GM21576 (cell line): ENCODE data around the gene KRTAP10-12.

Experiments
- ATAC-seq: cut with Tn5 transposase; IDR thresholded peaks from one replicate; pipeline ENCODE4 v1.9.1; 2021; ENCODE audit warnings: mild to moderate bottlenecking, moderate library complexity; ENCODE audit not compliant: unreplicated experiment

KRTAP10-12 gene

DNA sequence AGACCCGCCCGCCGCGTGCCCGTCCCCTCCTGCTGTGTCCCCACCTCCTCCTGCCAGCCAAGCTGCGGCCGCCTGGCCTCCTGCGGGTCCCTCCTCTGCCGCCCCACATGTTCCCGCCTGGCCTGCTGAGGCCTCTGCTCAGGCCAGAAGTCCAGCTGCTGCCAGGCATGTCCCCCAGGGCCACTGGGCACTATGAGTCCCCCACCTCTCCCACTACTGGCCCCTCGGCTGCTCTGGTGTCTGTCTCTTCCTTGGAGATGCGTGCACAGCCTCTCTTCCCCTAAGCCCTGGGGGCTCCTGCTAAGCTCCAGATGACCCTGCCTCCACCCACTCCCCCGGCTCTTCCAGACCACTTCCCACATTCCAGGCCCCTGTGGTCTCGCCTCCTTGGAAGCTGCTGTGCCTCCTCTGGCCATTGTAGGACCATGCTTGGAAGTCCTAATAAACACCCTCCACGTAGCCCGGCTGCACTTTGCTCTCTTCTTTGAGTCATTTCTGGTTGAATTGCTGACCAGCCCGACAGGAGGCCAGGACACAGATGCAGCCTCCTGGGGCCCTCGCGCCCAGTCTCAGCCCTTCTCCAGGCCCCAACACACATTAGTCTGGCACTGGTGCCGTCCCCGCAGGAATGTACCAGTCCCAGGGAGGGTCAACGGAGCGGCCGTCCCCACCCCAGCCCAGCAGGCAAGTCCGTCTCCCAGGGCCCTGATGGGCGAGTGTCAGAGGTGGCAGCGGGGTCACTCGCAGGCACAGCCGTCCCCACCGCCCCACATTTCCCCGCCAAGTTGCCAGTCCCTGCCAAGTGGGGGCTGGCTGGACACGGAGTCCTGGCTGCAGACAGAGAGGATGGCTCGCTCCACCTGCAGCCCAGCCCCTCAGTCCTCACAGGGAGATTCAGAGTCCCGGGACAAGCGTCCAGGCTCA is 1.1 kb downstream of the KRTAP10-12 start:
- no peak for ATAC-seq

DNA sequence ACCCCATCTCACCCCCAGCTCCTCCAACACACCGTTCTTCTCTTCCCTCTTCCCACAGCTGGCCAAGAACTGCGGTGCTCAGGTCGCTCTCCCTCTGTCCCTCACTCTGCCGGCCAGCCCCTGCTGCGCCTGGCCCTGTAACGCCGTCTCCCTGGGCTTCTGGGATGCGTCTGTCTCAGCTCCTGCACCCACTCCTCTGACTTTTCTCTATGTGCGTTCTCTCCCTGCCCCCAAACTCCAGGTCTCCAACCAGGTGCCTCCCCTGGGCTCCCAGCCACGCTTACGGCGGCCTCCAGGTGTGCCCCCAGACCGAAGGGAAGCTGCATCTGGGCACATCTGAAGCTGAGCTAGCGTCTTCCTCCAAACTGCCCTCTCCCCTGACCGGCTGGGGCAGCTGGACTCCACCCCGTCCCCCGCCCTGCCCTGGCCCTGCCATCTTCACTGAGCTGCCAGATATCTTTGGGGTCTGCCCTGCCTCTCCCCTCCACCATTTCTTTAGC is 2.6 kb downstream of the KRTAP10-12 start:
- ATAC-seq = no peak

DNA sequence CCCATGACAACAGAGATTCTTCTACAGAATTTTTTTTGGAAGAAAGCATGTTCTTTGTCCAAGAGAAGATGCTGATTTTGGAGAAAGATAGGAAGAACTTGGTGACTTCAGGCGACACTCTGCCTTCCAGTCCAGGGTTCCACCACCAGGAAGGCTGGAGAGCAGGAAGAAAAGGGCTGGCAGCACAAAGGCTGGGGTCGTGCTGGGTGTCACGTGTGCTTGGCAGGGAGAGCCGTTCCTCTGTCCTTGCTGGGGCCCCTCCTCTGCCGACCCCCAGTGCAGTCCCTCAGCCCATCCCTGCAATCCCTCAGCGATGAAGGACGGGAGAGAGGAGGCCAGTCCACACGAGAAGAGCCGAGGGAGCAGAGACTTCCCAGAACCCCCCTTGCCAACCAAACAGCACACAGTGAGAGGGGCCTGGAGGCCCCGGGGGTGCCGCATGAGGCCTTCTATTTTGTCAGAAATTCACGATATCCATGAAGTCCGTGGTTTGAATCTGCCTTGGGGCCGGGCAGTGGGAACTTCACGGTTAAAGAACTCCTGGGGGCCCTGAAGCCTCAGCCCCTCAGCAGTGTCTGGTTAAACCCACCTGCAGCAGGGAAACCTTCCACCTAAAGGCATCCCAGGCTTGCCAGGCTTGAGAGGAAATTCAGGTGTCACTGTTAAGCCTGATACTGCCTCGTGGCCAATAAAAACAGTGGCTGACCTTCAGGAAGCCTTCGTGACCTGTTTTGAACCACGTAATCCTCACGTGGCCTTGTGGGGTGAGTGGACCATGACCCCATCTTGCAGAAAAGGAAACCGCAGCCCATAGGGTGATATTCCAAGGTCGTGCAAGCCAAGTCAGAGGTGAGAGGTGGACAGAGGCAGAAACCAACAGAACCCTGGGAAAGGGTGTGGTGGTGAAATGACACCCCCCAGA is 3.4 kb downstream of the KRTAP10-12 start:
- ATAC-seq = no peak

DNA sequence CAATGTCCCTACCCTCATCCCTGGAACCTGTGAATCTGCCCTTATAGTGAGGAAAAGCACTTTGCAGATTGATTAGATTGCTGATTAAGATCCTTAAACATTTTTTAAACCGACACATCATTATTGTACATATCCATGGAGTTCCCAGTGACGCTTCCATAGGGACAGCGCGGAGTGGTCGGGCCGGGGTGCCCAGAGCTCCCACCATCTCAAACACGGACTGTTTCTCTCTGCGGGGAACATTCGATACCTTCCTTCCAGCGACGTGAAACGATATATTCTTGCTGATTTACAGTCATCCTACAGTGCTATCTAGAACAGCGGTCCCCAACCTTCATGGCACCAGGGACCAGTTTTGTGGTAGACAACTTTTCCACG is 4.0 kb downstream of the KRTAP10-12 start:
- no peak for ATAC-seq

DNA sequence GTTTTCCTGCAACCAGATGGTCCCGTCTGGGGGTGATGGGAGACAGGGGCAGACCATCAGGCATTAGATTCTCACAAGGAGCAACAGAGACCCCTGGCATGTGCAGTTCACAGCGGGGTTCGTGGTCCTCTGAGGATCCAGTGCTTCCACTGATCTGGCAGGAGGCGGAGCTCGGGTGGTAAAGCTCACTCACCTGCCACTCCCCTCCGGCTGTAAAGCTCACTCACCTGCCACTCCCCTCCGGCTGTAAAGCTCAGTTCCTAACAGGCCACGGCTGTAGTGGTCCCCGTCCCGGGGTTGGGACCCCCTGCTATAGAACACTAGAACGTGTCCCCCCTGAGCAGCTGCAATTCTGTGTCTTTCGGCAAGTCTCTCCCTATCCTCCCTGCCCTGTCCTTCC is 4.6 kb downstream of the KRTAP10-12 start:
- ATAC-seq = no peak

DNA sequence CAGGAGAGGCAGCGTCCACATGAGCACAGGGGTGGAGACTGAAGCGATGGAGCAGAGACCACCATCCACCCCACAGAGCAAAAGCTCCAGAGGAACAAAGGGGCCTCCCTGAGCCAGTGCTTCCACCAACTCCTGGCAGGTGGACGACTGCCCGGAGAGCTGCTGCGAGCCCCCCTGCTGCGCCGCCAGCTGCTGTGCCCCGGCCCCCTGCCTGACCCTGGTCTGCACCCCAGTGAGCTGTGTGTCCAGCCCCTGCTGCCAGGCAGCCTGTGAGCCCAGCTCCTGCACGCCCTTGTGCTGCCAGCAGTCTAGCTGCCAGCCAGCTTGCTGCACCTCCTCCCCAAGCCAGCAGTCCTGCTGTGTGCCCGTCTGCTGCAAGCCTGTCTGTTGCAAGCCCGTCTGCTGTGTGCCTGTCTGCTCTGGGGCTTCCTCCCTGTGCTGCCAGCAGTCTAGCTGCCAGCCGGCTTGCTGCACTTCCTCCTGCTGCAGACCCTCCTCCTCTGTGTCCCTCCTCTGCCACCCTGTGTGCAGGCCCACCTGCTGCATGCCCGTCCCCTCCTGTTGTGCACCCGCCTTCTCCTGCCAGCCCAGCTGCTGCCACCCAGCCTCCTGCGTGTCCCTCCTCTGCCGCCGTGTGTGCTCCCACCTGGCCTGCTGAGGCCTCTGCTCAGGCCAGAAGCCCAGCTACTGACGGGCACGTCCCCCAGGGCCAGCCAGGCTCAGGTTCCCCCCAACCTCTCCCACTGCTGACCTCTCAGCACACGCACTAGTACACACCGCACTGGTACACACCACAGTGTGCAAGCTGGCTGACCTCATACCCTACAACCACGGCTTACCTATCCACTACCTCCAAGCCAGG is 5.4 kb downstream of the KRTAP10-12 start:
- no peak for ATAC-seq

DNA sequence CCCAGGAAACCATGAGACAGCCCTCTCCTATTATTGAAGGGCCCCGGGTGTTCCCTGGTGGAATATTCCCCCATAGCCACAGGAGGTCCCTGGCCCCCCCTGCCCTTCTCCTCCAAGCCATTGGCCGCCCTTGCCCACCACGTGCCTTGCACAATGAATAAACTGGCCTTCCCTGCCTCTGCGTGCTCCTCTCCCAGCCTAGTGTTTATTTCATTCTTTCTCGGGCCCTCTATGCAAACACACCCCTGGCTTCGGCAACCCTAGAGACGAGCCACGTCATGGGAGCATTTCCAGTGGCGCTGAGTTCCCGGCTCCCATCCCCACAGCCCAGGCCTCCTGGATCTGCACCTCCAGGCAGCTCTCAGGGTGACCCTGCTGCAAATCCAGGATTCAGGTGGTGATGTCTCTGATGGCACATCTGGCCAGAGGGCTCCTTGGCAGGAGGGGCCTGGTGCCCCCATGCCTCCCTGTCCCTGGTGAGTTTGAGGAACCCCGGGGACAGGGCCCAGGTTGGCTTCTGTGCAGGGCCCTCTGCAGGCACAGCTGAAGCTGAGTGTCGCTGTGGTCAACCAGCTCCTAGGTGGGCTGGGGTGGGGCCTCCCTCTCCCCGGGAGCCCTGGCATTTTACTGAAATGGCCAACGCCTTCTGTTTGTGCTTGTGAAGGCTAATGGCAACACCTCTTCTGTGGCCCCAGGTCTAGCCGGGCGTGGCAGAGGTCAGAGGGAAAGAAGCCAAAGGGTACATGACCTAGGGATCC is 6.2 kb downstream of the KRTAP10-12 start:
- ATAC-seq = no peak

DNA sequence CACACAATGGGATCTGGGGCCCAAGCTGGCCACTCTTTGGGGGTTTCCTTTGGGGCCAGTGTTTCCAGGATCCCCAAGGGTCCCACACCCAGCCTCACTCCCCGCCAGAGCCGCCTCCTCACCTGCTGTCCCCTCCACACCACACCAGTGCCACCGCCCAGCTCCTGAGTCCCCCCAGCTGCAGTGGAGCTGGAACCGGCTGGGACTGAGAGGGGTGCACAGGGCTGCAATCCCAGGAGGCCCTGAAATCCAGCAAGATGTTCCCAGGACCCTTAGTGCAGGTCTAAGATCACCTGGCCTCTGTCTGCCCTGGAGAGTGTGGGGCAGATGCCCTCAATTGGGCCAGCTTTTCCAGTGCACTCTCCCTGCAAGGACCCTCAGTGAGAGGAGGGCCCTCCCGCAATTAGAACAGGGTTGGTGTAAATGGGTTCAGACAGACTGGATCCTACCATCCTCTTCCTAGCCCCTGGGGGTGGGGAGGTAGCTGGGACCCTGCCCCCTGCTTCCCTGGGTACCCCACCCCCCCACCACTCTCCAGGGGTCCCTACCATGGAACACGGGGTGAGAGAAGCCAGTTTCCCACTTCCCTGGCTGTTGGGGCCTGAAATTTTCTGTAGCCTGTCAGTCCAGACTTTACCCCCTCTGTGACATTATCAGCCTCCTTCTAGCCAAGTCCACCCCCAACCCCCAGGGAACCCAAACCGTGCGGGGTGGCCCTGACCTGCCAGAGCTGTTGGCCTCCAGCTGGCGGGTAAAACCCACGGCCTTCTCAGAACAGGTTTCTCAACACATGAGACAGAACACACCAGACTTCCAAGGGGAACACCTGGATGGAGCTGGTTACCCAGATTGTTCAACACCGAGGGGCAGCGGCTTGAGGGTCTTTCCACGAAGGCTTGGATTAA is 7.0 kb downstream of the KRTAP10-12 start:
- no peak for ATAC-seq

DNA sequence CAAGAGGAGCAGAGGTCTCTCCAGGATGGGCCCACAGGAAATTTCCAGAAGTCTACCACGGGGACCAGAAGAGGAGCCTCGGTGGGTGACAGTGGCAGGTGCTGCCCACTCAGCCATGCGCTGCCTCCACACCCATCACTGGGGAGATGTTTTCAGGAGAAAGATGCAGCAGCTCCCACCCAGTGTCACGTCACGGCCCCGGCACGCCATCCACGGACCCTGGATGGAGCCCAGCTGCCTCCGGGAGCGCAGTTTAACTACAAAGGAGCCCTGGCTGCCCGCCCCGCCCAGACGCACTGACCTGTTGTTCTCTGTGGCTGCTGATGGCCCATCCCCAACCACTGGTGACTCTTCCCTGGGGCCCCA is 7.6 kb downstream of the KRTAP10-12 start:
- no peak for ATAC-seq

DNA sequence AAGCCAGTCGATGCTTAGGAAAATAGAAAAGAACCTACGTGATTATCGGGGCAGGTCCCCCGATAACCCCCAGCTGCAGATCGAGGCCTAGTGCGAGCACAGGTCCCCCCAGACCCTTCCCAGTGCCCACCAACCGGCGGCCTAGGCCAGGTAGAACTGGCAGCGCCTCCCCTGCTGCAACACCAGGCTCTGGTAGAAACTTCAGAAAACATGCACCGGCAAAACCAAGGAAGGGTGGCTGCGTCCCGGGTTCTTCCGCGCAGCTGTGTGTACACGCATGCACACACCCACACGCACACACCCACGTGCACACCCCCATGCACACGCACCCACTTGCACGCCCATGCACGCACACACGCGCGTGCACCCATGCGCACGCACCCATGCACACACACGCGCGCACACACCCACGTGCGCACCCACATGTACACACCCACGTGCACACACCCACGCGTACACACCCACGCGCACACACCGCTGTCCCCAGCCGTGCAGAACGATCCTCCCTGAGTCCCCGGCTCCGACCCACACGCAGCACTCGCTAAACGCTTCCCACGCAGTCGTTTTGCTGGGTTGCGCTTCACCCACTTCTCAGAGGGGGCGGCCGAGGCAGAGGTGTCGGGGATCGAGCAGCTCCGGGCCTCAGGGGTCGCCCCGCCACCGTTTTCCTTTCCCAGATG is 9.2 kb downstream of the KRTAP10-12 start:
- no peak for ATAC-seq

DNA sequence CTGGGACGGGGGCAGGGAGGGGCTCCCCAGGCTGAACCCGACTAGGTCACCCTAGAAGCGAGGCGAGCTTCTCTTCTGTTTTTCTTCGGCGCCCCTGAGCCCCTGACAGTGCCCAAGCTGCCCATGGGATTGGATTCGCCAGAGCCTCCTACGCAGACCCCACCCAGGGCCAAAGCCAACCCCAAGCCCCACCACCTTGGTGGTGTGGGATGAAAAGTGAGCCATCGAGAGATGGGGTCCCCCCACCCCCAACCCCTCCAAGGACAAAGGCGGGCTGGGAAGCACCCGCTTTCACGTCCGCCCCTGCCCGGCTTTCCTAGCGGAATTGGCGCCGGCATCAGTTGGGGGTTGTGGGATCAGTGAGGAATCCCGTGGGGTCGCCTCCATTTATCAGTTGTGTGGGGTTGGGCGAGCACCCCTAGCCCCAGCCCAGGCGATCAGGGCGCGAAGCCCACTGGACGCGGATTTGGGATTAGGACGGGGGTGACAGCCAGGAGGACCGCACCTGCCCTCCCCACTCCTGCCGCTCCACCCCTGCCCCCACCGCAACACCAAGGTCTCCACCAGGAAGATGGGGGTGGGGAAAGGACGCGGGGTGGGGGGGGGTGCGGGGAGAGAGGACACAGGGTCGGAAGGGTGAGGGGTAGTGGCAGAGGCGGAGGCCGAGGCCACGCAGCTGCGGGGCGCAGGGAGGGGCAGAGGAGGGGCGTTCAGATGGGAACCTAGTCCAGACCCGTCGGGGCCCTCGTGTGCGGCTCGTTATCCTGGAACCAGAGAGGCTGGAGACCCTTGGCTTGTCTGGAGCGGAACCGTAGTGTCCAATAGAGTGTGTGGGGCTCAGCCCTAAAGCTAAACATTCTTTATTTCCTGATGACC is 10.0 kb downstream of the KRTAP10-12 start:
- no peak for ATAC-seq

DNA sequence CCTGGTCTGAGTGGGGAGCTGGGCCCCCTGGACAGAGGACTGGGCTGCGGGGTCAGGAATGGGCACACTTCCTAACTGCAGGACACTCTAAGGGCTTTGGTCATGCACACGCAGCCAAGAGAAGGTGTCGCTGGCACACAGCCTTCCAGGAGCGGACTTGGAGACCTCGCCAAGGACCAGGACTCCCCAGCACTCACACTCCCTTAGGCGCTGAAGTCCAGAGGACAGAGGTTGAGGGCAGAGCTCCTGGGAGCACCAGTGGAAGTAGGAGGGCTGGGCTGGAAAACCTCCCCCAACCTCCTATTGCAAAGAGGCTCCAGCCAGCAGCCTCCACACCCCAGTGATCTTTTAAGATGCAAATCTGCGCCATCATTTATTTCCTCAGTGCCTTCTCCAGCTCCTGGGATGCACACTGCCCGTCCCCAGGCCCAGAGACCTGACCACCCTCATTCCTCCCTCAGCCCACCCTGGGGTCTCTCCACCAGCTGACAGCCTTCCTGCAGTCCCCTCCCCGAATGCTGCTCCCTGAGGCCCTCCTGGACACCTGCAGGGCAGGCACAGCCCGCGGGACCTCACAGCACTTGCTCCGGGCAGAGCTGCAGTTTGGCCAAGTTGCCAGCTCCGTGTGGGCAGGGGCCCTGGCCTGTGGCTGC is 11.4 kb downstream of the KRTAP10-12 start:
- ATAC-seq = no peak

DNA sequence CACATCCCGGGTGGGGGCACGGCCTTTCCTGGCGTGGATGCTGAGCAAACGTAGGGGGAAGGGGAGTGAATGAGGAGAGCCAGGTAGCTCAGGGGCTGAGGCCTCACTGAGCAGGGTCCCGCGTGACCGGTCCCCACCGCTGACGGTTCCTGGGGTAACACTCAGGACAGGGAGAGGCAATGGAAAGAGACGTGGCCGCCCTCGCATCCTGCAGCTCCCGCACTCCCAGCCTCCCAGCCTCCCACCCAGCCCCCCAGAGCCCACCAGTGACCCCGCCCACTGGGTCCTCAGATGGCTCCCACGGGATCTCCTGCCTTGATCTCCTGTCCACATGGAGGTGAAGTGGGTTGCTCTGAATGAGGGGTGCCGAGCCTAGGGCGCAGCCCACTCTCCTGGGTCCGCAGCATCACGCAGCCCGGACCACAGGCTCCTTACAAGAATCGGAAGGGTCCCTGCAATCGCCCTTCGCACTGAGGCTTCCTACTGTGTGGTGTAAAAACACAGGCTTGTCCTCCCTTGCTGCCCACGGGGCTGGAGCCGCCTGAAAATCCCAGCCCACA is 12.0 kb downstream of the KRTAP10-12 start:
- no peak for ATAC-seq

DNA sequence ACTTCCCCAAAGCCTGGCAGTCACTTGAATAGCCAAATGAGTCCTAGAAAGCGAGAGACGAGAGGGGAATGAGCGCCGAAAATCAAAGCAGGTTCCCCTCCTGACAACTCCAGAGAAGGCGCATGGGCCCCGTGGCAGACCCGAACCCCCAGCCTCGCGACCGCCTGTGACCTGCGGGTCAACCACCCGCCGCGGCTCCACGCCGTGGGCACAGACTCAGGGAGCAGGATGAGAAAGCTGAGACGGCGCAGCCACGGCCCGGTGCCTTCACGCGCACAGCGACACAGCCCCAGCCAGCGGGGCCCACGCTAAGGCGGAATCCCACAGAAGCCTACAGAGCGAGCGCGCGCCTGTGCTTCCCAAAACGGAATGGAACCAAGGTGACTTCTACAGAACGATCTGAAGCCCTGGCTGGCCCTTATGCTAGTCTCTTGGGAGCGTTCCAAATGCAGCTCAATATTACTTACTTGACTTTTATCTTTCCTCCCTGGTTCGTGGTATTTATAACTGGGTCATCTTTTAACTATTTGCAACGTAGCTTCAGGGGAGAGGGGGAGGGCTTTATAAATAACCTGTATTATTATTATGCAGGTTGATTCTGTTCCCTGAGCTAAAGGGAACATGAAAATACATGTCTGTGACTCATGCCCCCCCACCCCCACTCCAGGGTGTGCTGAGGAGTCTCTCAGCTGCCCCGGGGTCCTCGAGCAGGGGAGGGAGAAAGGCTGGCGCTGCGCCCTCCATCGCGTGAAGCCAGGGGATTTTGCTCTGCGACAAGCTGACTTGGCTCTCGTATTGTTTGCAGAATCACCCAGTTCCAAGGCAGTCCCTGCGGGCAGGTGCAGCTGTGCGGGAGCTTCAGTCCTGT is 12.7 kb downstream of the KRTAP10-12 start:
- no peak for ATAC-seq

DNA sequence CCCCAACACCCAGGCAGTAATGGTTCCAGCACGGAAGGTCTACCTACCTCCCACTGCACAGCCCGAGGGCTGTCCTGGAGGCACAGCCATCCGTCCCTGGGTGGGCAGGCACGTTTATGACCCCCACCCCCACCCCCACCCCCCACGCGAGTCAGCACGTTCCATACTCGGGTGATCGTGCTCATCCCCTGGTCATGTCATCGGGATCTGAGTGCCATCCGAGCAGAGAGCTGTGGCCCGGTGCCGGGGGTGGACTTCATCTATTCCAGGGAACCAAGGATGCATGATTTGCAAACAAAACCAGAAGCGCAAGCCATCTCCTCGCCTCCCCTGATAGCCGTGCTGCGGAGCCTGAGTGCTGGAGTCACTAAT is 13.3 kb downstream of the KRTAP10-12 start:
- no peak for ATAC-seq
